K562 treated with DMSO at 1 percent for 48 hours (cell line): ENCODE data around the gene EEF1A1. TPM values are rescaled to one million over a fixed set of nuclear protein-coding genes. Genes with fewer than 3 reads are reported as not detected.

ENCODE experiments used
- total RNA-seq: library from RNA; unstranded; fragments of 300-600 nt; gene quantifications from 2 replicates; pipeline ENCODE4 v1.2.3, GENCODE V29; 2022; ENCODE audit warnings: low replicate concordance; ENCODE audit errors: extremely low read depth

The EEF1A1 gene
- total RNA-seq, result 9,763 and 9,792 TPM in 2 replicates

GRCh38 chr6:73520688-73521350 is at the start of gene EEF1A1:
EEF1A1 (minus strand) TSS chr6:73521032; CDS start chr6:73520026, 1,006 bp downstream.

Other genes with a start within 250 kb of the EEF1A1 start
- gene DPPA5, start 166.8 kb downstream of the EEF1A1 start, total RNA-seq, result not detected in 2 replicates
- gene KHDC3L, start 158.4 kb downstream of the EEF1A1 start, total RNA-seq, result not detected in 2 replicates
- not detected in 2 replicates for gene OOEP, start 151.1 kb downstream of the EEF1A1 start, total RNA-seq
- not detected in 2 replicates for gene DDX43, start 126.2 kb downstream of the EEF1A1 start, total RNA-seq
- gene CGAS, start 68.7 kb downstream of the EEF1A1 start, total RNA-seq, result not detected in 2 replicates
- gene MTO1, start 59.3 kb downstream of the EEF1A1 start, total RNA-seq, result not detected in 2 replicates
- gene SLC17A5, start 133.0 kb upstream of the EEF1A1 start, total RNA-seq, result not detected in 2 replicates
- not detected in 2 replicates for gene CD109, start 175.2 kb upstream of the EEF1A1 start, total RNA-seq